ENCODE results near the gene AADACL3.
"Not testable (repeated sequence)": the region's sequence is repeated elsewhere in the genome, so short reads cannot be mapped to it uniquely, and the experiment has no call there.

The AADACL3 gene

DNA sequence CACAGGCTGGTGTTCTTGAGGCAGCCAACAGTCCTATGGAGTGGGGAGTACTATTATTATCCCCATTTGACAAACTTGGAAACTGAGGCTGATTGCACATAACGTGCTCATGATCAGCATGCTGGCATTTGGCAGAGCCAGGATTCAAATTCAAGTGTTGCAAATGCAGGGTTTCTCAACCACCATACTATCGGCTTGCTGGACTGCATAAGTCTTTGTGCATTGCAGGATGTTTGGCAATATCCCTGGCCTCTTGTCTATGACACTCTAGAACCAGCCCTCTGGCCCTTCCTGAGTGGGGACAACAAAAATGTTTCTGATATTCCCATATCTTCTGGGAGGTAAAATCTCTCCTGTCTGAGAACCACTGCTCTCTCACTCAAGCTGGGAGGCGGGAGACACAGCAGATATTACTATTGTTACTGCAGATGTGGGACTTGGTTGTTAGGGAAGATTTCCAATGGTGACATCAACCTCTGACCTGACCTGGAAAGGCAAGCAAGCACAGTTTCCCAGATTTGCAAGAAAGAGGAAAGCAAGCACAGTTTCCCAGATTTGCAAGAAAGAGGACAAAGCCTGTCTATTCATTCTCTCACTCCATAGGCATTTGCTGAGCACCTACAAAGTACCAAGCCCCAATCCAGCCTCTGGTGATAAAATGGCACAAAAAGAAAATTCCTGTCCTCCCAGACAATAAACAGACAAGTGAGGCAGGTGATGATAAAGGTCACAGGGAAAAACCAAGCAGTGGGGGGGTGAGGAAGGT is 1.0 kb upstream of the AADACL3 start:
- no peak for DNase-seq (ENCODE audit: low read depth)

DNA sequence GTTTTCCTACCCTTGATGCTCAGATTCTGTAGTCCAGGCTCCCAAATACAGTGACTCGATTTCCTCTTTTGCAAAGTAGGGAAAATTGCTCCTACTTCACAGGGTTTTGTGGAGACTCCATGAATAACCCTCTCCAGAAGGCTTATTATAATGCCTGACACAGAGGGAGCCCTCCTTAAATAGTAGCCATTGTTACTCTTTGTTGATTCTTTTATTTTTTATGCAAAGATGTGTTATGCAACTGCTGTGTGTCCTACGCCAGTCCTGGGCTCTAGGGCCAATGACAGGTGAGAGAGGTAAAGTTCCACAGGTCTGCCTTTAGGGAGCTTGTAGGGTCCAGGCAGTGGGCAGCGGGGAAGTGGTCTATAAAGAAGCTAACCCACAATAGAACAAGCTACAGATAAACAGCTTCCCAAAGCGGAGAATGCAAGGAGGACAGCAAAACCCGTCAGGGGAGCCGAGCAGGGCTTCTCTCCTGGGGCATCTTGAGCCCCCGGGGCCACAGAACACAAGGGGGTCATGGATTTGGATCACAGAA is 1.5 kb downstream of the AADACL3 start:
- no peak for DNase-seq (ENCODE audit: low read depth)

DNA sequence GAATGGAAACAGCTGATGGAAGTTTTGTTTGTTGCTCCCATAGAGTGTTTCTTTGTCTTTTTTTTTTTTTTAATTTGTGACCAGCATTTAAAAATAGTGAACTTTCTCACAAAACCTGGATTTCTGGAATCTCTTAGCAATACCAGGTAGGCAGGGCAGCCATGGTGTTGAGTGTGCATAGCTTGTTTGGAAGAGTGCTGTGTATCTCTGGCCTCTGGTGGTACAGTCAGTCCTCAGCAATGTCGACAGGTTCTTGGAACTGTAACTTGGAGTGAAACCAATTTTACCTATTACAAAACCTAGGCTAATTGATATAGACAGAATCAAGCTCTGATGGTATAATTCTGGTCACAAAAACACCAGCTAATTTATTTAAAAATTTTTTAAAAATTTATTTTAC is 6.7 kb downstream of the AADACL3 start:
- DNase-seq (ENCODE audit: low read depth), result no peak

DNA sequence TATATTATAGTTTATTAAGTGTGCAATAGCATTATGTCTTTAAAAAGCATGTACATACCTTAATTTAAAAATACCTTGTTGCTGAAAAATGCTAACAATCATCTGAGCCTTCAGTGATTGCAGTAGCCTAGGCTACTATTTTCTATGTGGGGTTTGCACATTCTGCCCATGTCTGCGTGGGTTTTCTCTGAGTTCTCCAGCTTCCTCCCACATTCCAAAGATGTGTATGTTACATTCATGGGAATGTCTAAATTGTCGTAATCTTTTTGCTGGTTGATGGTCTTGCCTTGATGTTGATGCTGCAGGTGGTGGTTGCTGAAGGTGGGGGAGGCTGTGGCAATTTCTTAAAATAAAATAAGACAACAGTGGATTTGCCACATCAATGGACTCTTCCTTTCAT is 12.5 kb downstream of the AADACL3 start:
- no peak for DNase-seq (ENCODE audit: low read depth)

DNA sequence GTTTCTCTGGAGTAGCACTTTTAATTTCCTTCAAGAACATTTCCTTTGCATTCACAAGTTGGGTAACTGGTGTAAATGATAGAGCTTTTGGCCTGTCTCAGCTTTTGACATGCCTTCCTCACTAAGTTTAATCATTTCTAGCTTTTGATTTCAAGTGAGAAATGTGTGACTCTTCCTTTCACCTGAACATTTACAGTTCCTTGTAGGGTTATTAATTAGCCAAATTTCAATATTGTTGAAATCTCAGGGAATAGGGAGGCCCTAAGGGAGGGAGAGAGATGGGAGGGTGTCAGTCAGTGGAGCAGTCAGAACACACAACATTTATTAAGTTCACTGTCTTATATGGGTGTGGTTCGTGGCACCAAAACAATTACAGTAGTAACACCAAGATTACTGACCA is 14.2 kb downstream of the AADACL3 start:
- DNase-seq (ENCODE audit: low read depth), result no peak

DNA sequence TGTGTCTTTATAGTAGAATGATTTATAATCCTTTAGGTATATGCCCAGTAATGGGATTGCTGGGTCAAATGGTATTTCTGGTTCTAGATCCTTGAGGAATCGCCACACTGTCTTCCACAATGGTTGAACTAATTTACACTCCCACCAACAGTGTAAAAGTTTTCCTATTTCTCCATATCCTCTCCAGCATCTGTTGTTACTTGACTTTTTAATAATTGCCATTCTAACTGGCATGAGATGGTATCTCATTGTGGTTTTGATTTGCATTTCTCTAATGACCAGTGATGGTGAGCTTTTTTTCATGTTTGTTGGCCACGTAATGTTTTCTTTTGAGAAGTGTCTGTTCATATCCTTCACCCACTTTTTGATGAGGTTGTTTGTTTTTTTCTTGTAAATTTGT is 15.2 kb downstream of the AADACL3 start:
- DNase-seq (ENCODE audit: low read depth), result not testable (repeated sequence)

DNA sequence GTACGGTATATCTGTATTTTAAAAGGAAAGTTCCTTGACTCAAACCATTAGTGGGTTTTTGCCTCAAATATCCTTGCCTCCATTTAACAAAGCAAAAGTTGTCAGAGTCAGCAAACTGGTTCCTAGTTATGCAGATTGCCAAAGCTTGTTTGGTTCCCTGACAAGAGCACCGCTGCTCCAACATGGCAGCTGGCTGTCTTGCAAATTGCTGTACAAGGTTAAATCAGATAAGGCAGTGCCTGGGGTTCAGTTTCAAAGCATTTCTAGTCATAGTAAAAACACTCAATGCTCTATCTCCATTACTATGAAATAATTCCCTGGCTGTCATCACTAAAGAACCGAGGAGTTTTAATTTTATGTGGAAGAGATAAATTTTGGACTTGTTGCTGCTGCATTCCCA is 18.7 kb downstream of the AADACL3 start:
- no peak for DNase-seq (ENCODE audit: low read depth)

DNA sequence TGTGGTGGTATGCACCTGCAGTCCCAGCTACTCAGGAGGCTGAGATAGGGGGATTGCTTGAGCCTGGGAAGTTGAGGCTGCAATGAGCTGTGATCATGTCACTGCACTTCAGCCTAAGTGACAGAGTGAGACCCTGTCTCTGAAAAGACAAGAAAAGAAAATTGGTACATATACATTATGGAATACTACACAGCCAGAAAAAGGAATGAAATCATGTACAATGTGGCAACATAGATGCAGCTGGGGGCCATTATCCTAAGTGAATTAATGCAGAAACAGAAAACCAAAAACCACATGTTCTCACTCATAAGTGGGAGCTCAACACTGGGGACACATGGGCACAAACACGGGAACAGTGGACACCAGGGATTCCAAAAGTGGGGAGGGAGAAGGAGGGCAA is 23.0 kb downstream of the AADACL3 start:
- DNase-seq (ENCODE audit: low read depth), result no peak

DNA sequence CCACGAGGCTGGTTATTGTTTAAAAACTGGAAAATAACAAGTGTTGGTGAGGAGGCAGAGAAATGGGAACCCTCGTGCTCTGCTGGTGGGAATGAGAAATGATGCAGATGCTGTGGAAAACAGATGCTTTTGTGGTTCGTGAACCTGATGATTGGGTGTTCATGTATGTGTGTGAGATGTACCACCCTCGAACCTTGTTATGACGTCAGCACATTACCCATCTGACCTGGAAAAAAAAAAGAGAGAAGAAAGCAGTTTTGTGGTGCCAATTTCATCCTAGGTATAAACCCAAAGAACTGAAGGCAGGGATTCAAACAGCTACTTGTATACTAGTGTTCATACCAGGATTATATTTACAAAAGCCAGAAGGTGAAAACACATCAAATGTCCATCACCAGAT is 23.7 kb downstream of the AADACL3 start:
- DNase-seq (ENCODE audit: low read depth), result no peak

DNA sequence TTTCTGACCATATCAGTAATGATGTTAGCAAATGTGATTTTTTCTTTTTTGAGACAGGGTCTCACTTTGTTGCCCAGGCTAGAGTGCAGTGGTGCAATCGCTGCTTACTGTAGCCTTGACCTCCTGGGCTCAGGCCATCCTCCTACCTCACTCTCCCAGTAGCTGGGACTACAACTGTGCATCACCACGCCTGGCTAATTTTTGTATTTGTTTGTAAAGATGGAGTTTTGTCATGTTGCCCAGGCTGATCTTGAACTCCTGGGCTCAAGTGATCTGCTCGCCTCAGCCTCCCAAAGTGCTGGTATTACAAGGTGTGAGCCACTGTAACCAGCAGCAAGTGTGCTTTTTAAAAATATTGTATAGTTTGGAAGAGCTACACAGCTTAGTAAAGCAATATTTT is 26.0 kb downstream of the AADACL3 start:
- no peak for DNase-seq (ENCODE audit: low read depth)

DNA sequence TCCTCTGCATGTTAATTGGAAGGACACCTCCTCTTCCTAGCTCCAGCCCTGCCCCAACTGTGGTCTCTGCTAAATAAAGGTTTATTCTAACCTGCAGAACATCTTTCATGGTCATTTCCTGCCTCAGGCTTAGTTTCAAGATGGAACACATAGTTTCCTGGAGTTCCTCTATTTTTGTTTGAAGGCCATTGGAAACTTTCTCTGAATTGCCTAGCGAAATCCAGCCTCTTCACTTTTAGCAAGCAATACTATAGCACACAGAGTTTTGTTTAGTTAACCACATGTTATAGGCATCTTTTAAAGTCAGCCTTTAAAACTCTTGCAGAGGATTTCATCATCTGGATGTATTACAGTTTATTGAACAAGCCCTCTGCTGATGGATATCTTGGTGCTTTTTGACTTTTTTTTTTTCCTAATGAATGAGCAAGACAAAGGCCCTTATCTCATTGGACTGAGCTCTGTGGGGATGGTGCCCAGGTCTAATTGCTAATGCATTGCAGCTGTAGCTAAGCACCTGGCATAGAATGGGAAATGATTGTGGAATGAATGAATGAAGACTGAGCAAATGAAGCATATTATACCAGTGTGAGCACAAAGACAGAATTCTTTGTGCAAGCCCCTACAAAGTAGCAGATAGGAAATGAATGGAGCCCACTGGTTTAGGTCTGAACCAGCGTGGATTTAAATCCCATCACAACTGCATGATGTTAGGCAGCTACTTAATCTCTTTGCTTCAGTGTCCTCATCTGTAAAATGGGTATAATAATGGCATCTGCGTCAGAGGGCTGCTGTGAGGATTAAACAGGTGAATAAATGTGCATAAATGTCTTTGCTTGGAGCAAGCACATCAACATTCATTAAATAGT is 29.4 kb downstream of the AADACL3 start:
- no peak for DNase-seq (ENCODE audit: low read depth)

DNA sequence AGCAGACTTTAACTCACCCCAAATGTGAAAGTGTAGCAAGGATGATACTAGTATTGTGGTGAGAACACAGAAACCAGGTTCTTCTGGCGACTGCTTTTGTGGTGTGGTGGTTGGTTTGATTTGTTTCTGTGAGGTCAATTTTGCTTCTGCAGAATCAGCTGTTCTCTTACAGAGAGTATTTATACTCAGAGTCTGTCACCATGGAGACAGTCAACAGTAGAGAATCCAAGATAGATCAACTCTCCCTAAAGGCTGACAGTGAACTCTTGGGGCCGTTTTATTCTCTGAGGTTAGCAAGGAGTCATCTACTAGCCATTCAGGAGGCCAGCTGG is 30.0 kb downstream of the AADACL3 start, which contains the start of gene CFAP107:
Gene CFAP107 (plus strand): TSS at position 209 of the 332 bp plus-strand sequence. CDS start 231 bp downstream, outside the sequence.
- no peak for DNase-seq (ENCODE audit: low read depth)

DNA sequence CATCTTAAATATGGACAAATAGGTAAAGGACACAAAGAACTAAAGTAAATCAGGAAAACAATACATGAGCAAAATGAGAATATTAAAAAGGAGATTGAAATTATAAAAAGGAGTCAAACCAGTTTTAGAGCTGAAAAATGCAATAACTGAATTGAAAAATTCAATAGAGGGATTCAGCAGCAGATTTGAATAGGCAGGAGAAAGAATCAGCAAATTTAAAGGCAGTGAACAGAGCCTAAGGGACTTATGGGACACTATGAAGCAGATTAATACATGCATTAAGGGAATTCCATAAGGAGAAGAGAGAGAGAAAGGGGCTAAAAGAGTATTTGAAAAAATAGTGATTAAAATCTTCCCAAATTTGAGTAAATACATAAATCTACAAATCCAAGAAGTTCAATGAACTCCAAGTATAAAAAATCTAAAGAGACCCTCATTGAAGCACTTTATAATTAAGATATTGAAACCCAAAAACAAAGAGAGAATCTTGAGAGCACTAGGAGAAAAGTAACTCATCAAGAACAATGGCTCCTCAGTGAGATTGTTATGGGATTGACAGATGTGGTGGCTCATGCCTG is 33.0 kb downstream of the AADACL3 start:
- no peak for DNase-seq (ENCODE audit: low read depth)

DNA sequence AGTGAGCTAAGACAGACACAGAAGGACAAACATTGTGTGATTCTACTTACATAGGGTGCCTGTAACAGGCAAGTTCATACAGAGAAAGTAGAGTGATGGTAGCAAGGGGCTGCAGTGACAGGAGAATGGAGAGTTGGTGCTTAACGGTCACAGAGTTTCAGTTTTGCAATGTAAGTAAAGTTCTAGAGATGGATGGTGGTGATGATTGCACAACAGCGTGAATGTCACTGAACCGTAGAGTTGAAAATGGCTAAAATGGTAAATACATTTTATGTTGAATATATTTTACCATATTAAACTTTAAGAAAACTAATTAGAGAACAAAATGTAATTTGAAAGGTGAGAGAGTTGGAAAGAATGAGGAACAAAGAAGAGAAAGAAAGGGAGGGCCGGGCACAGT is 38.8 kb downstream of the AADACL3 start:
- no peak for DNase-seq (ENCODE audit: low read depth)

DNA sequence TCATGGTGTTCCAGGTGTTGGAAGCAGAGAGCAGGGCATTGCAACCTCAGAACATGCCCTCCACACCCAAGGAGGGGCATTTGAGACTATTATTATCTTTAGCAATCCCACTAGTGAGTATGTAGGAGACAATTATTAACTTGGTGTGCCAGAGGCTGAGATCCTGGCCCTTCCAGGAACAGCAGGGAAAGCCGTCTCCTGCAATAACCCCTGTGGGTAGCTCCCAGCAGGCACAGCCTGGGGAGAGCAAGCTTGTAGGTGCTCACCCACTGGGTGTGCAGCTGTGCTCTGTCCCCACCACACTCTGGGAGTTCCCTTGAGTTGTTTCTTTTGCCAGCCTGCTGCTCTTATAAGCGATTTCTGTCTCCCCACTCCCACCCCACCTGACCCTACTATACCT is 40.4 kb downstream of the AADACL3 start:
- no peak for DNase-seq (ENCODE audit: low read depth)

DNA sequence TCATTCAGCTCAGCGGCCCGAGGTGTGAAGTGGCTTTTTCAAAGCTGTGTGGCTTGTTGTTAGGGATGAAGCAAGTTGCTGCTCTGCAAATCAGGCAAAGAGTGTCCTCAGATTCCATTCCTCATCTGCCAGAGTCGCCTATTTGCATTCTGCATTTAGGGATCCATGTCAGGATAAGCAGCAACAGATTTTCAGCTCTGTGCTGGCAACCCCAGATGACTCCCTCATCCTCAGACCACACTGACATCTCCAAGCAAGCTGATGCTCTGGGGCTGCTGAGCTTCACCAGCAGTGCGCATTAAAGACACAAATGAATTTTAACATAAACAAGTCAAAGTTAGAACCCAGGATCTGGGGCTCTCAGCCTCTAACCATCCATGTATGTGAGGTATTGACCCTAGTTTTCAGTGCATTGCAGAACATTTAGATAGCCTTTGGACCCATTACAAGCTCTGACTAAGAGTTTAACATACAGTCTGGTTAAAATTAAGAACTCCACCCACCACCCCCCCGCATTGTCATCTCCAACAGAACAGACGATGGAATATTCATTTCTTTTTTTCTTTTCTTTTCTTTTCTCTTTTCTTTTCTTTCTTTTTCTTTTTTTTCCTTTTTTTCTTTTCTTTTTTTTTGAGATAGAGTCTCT is 41.0 kb downstream of the AADACL3 start:
- no peak for DNase-seq (ENCODE audit: low read depth)

DNA sequence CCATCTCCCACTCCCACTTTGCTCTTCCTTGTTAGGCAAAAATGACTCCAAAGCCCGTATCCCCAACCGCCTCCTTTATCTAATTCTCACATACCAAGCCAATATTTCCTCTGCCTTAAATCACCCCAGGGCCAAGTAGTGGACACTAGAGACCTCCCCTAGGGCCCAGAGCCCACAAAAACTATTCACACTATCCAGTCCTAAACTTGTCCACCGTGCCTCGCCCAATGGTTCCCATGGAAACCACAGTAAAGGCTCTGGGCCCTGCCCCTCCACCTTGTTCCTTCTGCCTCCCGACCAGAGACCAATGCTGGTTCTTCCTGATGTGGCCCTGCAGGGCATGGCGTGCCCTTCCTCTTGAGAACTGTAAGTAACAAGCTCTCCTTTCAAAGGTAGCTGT is 41.9 kb downstream of the AADACL3 start:
- no peak for DNase-seq (ENCODE audit: low read depth)

DNA sequence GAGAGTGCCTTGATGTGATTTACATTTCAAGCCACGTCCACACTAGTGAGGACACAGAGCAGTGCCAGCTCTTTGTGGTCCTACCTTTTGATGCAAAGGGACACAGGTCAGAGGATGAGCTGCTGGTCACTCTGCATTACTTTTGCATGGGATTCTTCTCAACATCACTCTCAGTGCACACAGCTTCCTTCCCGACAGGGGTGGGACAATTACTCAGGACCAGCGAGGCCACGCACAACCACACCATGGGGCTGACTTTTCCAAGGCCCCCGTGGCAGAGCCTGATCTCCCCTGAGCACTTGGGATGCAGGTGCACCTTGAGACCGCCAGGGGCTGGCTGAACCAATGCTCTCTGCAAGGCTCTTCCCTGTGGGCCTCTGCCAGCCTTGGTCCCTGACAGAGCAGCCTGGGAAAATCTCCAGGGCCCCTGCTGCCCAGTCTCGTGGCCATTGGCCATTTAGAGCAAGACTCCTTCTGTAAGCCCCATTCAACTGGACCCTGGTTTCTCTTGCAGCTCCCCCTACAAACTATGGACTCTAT is 44.4 kb downstream of the AADACL3 start:
- no peak for DNase-seq (ENCODE audit: low read depth)

DNA sequence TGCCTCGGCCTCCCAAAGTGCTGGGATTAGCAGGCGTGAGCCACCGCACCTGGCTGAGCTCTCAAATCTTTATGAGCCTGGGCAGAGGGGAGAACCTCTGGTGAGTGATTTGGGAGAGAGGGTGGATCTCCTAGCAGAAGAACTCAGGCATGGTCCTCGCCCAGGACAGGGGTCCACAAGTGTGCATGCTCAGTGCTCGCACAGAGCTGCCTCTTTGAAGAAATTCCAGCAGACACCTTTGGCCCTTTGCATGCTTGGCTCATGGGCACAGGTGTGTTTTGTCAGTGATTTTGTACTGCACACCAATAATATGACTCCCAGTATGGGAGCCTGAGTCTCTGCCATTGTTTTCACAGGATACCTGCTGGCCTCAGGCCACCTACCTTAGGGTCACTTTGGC is 45.9 kb downstream of the AADACL3 start:
- no peak for DNase-seq (ENCODE audit: low read depth)

DNA sequence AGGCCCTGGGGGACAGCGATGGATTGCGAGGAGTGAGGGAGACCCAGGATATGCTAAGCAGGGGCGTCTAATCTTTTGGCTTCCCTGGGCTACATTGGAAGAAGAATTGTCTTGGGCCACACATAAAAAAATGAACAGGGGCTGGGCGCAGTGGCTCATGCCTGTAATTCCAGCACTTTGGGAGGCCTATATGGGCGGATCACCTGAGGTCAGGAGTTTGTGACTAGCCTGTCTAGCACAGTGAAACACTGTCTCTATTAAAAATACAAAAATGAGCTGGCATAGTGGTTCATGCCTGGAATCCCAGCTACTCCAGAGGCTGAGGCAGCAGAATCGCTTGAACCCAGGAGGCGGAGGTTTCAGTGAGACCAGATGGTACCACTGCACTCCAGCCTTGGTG is 46.9 kb downstream of the AADACL3 start:
- no peak for DNase-seq (ENCODE audit: low read depth)

DNA sequence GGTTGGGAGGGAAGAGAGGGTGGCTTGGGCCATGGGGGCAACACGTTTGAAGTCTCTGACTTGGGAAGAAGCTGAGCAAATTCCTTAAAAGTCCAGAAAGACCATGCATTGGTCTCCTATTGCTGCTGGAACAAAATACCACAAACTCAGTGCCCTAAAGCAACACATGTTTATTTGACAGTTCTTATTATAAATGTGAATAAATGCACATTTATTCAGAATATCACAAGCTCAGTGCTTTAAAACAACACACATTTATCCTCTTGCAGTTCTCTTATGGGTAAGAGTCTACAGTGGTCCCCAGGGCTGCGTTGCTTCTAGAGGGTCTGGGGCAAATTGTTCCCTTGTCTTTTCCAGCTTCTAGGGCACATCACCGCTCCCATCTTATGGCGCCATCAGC is 47.6 kb downstream of the AADACL3 start:
- DNase-seq (ENCODE audit: low read depth), result no peak

DNA sequence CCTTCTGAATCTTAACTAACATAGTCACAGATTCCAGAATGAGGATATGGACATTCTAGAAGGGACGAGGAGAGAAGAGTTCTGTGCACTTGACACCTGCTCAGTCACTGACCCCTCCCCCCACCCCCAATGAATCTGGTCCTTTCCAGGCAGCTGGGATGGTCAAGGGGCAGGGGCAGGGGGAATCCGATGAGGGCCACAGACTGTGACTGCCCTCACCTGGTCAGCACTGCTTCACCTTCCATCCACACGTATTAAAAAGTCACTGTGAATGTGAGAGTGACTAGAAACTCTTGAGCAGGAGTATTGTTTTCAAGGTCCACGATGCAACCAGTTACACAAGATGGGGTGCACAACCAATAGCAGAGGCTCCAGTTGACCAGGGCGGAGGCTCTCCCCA is 48.1 kb downstream of the AADACL3 start:
- no peak for DNase-seq (ENCODE audit: low read depth)
